Peyer's patch (tissue), 4 donors: ENCODE measurements around the gene ZNF646.

ENCODE experiments used
- POLR2A ChIP-seq, 2 donors: fragments of 450-650 bp; IDR thresholded peaks; one replicate each; pipeline ENCODE4 v1.5.1; 2017; ENCODE audit warnings: antibody characterized with exemption in 2 of 2, mild to moderate bottlenecking in 2 of 2, moderate library complexity in 2 of 2
- TF ChIP-seq, protein P1 (sequence below), 6 experiments: fragments of 450-650 bp in 4 of 6; fragments of 200-600 bp in 2 of 6; sonication (generic) in 1 of 6; IDR thresholded peaks; one replicate each; pipeline ENCODE4 v1.5.1; 2017 to 2019; ENCODE audit warnings: antibody characterized with exemption in 6 of 6, mild to moderate bottlenecking in 3 of 6, moderate library complexity in 1 of 6

DNA sequence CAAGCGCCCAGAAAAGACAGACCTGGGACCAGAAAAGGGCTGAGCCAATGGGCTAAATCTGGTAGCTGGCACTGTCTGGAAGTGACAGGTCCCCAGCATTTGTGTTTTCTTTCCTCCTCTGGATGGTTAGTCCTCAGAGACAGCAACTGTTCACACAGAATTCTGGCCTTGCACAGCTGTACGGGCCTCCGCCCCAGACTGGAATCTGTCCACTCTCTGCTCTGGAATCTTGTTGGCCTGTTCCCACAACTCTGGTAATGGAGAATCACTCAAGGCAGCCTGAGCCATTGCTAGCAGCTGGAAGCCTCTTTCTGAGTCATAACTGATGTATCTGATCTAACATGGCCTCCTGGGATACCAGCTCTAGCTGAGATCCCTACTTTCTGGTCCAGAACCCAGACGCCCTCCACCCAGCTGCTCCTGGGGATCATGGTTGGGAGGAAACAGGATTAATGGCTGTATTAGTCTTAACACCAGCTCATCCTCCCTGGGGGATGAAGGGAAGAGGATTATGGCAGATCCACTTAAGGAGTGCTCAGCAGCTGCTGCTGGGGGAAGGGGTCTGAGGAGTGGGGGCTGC is 9.2 kb upstream of the ZNF646 start:
- TF ChIP-seq, protein P1, sequence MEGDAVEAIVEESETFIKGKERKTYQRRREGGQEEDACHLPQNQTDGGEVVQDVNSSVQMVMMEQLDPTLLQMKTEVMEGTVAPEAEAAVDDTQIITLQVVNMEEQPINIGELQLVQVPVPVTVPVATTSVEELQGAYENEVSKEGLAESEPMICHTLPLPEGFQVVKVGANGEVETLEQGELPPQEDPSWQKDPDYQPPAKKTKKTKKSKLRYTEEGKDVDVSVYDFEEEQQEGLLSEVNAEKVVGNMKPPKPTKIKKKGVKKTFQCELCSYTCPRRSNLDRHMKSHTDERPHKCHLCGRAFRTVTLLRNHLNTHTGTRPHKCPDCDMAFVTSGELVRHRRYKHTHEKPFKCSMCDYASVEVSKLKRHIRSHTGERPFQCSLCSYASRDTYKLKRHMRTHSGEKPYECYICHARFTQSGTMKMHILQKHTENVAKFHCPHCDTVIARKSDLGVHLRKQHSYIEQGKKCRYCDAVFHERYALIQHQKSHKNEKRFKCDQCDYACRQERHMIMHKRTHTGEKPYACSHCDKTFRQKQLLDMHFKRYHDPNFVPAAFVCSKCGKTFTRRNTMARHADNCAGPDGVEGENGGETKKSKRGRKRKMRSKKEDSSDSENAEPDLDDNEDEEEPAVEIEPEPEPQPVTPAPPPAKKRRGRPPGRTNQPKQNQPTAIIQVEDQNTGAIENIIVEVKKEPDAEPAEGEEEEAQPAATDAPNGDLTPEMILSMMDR (IDR thresholded peaks at IDR 0.05), result no peak
- no peak for TF ChIP-seq POLR2A (IDR thresholded peaks at IDR 0.05)
